H1 (cell line): ENCODE measurements around the gene CEACAM16. TPM values are rescaled to one million over a fixed set of nuclear protein-coding genes. Genes with fewer than 3 reads are reported as not detected.

ENCODE experiments used
- CTCF ChIA-PET: fragments of 300-600 bp; sonication (Branson Sonifier 250); formaldehyde crosslinking; loops from one replicate; lab custom pipeline; 2021; ENCODE audit not compliant: partially characterized antibody; lab: Charles Lee
- POLR2A ChIA-PET: fragments of 300-600 bp; sonication (Branson Sonifier 250); formaldehyde crosslinking; loops from one replicate; lab custom pipeline; 2021; ENCODE audit warnings: inconsistent platforms; ENCODE audit not compliant: partially characterized antibody; lab: Charles Lee
- DNase-seq, 2 experiments: peaks; one replicate each; pipeline versions ENCODE4 v3.0.0 to v3.0.0-alpha.2; 2010 to 2022; ENCODE audit warnings: low spot score in 2 of 2, low read depth in 1 of 2, mixed read lengths in 1 of 2
- FAIRE-seq: peaks from 2 replicates; lab custom pipeline; 2011; peaks lifted over from hg19 to GRCh38; lab: Jason Lieb, UNC
- H2AFZ ChIP-seq: 2 replicates; pipeline ENCODE4 v1.8.1; 2012; ENCODE audit warnings: low read length, inconsistent platforms
- H2AK5ac ChIP-seq: 2 replicates; pipeline ENCODE4 v1.6.1; 2013; ENCODE audit warnings: low read depth, low read length
- H2BK120ac ChIP-seq: replicated peaks from 2 replicates; pipeline ENCODE3; 2013; ENCODE audit warnings: low read depth, low read length, inconsistent platforms
- H2BK12ac ChIP-seq: 2 replicates; pipeline ENCODE4 v1.6.1; 2013; ENCODE audit warnings: low read depth, low read length
- H2BK15ac ChIP-seq: 2 replicates; pipeline ENCODE4 v1.6.1; 2013; ENCODE audit warnings: low read length
- H2BK20ac ChIP-seq: 2 replicates; pipeline ENCODE4 v1.6.1; 2013; ENCODE audit warnings: low read length
- H2BK5ac ChIP-seq: 2 replicates; pipeline ENCODE4 v1.6.1; 2013; ENCODE audit warnings: low read depth, low read length
- H3K14ac ChIP-seq: 2 replicates; pipeline ENCODE4 v1.6.1; 2013; ENCODE audit warnings: inconsistent platforms; ENCODE audit not compliant: insufficient read length
- H3K18ac ChIP-seq: 2 replicates; pipeline ENCODE4 v1.6.1; 2013; ENCODE audit warnings: low read length; ENCODE audit errors: extremely low read depth
- H3K23ac ChIP-seq: 2 replicates; pipeline ENCODE4 v1.6.1; 2013; ENCODE audit warnings: inconsistent platforms; ENCODE audit not compliant: insufficient read length
- H3K23me2 ChIP-seq: 2 replicates; pipeline ENCODE4 v1.6.1; 2013; ENCODE audit warnings: low read depth, low read length
- H3K27ac ChIP-seq: 2 replicates; pipeline ENCODE4 v1.6.1; 2011; ENCODE audit warnings: low read depth, low read length, inconsistent platforms
- H3K27me3 ChIP-seq, 4 experiments: replicated peaks in 1 of 4; 1 replicate in 1 of 4; 2 replicates in 3 of 4; pipeline versions ENCODE4 v1.6.1 to v1.8.1; 2011 to 2013; ENCODE audit warnings: low read length in 3 of 4, mild to moderate bottlenecking in 3 of 4, inconsistent platforms in 2 of 4, mixed read lengths in 2 of 4, moderate library complexity in 1 of 4; ENCODE audit not compliant: control insufficient read depth in 3 of 4, insufficient read depth in 3 of 4; ENCODE audit errors: extremely low read depth in 1 of 4
- H3K36me3 ChIP-seq, 4 experiments: 2 replicates each; pipeline versions ENCODE4 v1.6.1 to v1.8.1; 2011 to 2013; ENCODE audit warnings: mild to moderate bottlenecking in 4 of 4, low read length in 3 of 4, moderate library complexity in 2 of 4, control low read depth in 1 of 4, inconsistent platforms in 1 of 4; ENCODE audit not compliant: insufficient read depth in 4 of 4, control insufficient read depth in 2 of 4
- H3K4ac ChIP-seq: replicated peaks from 2 replicates; pipeline ENCODE3; 2013; ENCODE audit warnings: low read length, low read depth, mixed read lengths, inconsistent platforms; ENCODE audit not compliant: insufficient read length
- H3K4me1 ChIP-seq, 4 experiments: replicated peaks in 1 of 4; 1 replicate in 1 of 4; 2 replicates in 3 of 4; pipeline versions ENCODE4 v1.6.1 to v1.8.1; 2011 to 2013; ENCODE audit warnings: low read length in 3 of 4, inconsistent platforms in 2 of 4, mixed read lengths in 1 of 4; ENCODE audit not compliant: insufficient read depth in 4 of 4, control insufficient read depth in 3 of 4
- H3K4me2 ChIP-seq, 2 experiments: 2 replicates each; pipeline versions ENCODE4 v1.6.1 to v1.8.1; 2011 to 2013; ENCODE audit warnings: low read depth in 2 of 2, low read length in 2 of 2, control low read depth in 1 of 2, inconsistent platforms in 1 of 2, mild to moderate bottlenecking in 1 of 2; ENCODE audit not compliant: insufficient read depth in 1 of 2
- H3K4me3 ChIP-seq, 4 experiments: fragments of 200-600, 300-600 bp in 1 of 4; sonication (generic), shearing (Covaris generic), sonication (Bioruptor Twin) in 1 of 4; 2 replicates each; pipeline versions ENCODE4 v1.5.1 to v1.8.1; 2011 to 2016; ENCODE audit warnings: low read length in 4 of 4, low read depth in 3 of 4, control low read depth in 2 of 4, inconsistent platforms in 2 of 4, mild to moderate bottlenecking in 2 of 4, mixed read lengths in 1 of 4, moderate library complexity in 1 of 4; ENCODE audit not compliant: insufficient read depth in 2 of 4; ENCODE audit errors: extremely low read depth in 1 of 4
- H3K56ac ChIP-seq: replicated peaks from 2 replicates; pipeline ENCODE3; 2013; ENCODE audit warnings: low read depth, mild to moderate bottlenecking, mixed read lengths, low read length, inconsistent platforms; ENCODE audit not compliant: insufficient read length
- H3K79me1 ChIP-seq: 2 replicates; pipeline ENCODE4 v1.6.1; 2013; ENCODE audit warnings: low read depth, low read length, control low read depth
- H3K79me2 ChIP-seq, 2 experiments: 2 replicates each; pipeline versions ENCODE4 v1.6.1 to v1.8.1; 2012 to 2013; ENCODE audit warnings: low read length in 2 of 2, mild to moderate bottlenecking in 2 of 2, inconsistent platforms in 1 of 2; ENCODE audit not compliant: insufficient read depth in 2 of 2, control insufficient read depth in 1 of 2
- H3K9ac ChIP-seq, 4 experiments: replicated peaks in 1 of 4; 1 replicate in 1 of 4; 2 replicates in 3 of 4; pipeline versions ENCODE4 v1.6.1 to v1.8.1; 2011 to 2013; ENCODE audit warnings: low read depth in 3 of 4, low read length in 3 of 4, control low read depth in 2 of 4, mild to moderate bottlenecking in 2 of 4, moderate library complexity in 2 of 4, inconsistent platforms in 1 of 4; ENCODE audit errors: extremely low read depth in 1 of 4
- H3K9me3 ChIP-seq, 2 experiments: 2 replicates each; pipeline versions ENCODE4 v1.6.1 to v1.8.1; 2012 to 2013; ENCODE audit warnings: mild to moderate bottlenecking in 2 of 2, moderate library complexity in 2 of 2, control low read depth in 1 of 2, inconsistent platforms in 1 of 2, low read depth in 1 of 2, low read length in 1 of 2, mixed read lengths in 1 of 2; ENCODE audit not compliant: insufficient read depth in 2 of 2
- H4K20me1 ChIP-seq, 2 experiments: replicated peaks in 1 of 2; 2 replicates each; pipeline versions ENCODE3 to v1.8.1; 2011 to 2013; ENCODE audit warnings: inconsistent platforms in 2 of 2, low read length in 2 of 2, mild to moderate bottlenecking in 1 of 2; ENCODE audit not compliant: insufficient read depth in 2 of 2, control insufficient read depth in 1 of 2
- H4K5ac ChIP-seq: 2 replicates; pipeline ENCODE4 v1.6.1; 2013; ENCODE audit warnings: low read length, low read depth, mixed read lengths, inconsistent platforms; ENCODE audit not compliant: insufficient read length
- H4K8ac ChIP-seq: 2 replicates; pipeline ENCODE4 v1.8.0; 2013; ENCODE audit warnings: mild to moderate bottlenecking, moderate library complexity, low read length, inconsistent platforms; ENCODE audit not compliant: insufficient read depth; ENCODE audit errors: extremely low read depth
- H4K91ac ChIP-seq: replicated peaks from 2 replicates; pipeline ENCODE3; 2013; ENCODE audit warnings: low read length, mixed read lengths, inconsistent platforms; ENCODE audit not compliant: insufficient read length
- BRCA1 ChIP-seq: IDR thresholded peaks from 2 replicates; pipeline ENCODE4 v1.6.1; 2012; ENCODE audit warnings: low read depth, low read length, improper control_type of control experiment
- HDAC6 ChIP-seq: IDR thresholded peaks from one replicate; pipeline ENCODE4 v1.7.1; 2012; ENCODE audit warnings: low read depth, mild to moderate bottlenecking, inconsistent platforms, low read length, moderate library complexity
- RFX5 ChIP-seq: IDR thresholded peaks from 2 replicates; pipeline ENCODE4 v1.6.1; 2011; ENCODE audit warnings: low read depth, low read length, improper control_type of control experiment, borderline replicate concordance
- SAP30 ChIP-seq: fragments of 300-600 bp; sonication (generic); IDR thresholded peaks from 2 replicates; pipeline ENCODE4 v1.7.1; 2012; ENCODE audit warnings: low read length, moderate library complexity, mild to moderate bottlenecking, inconsistent platforms; ENCODE audit not compliant: insufficient read depth, insufficient replicate concordance
- TCF12 ChIP-seq: IDR thresholded peaks from 2 replicates; pipeline ENCODE4 v1.6.1; 2011; ENCODE audit warnings: low read depth, mild to moderate bottlenecking, low read length
- WGBS, 2 experiments: shearing (Covaris generic) in 1 of 2; methylation state at CpG; one replicate each; pipeline versions ENCODE4 v1.1.6 to v1.1.7; 2013 to 2015; ENCODE audit warnings: low lambda C conversion rate in 2 of 2, mixed read lengths in 2 of 2, inconsistent platforms in 1 of 2, low coverage in 1 of 2, missing lambda C conversion rate in 1 of 2; ENCODE audit not compliant: insufficient replicate concordance in 2 of 2, insufficient coverage in 1 of 2, insufficient read length in 1 of 2; ENCODE audit errors: extremely low coverage in 1 of 2, missing lambda C conversion rate in 1 of 2; 5-methylcytosine and 5-hydroxymethylcytosine counted together
- polyA plus RNA-seq, 7 experiments: library from polyadenylated mRNA; depleted of rRNA in 3 of 7; stranded (reverse) in 5 of 7; unstranded in 2 of 7; fragments of >200 nt in 5 of 7; fragments of 200-250 nt in 2 of 7; gene quantifications; 1 replicate in 5 of 7; 2 replicates in 1 of 7; 4 replicates in 1 of 7; pipeline versions ENCODE4 v1.2.1 to v1.2.3, GENCODE V29; 2011 to 2013; ENCODE audit warnings: missing spikeins in 2 of 7, mixed read lengths in 2 of 7
- total RNA-seq: library from RNA; stranded (reverse); fragmentation: NEBNext Ultra II Directional; extraction: Animal tissue kit (Norgen Biotek cat#: 25700); gene quantifications from 2 replicates; pipeline ENCODE4 v1.2.1, GENCODE V29; 2021

Gene CEACAM16
- total and polyA plus RNA-seq, 2 of the 8 experiments (the other 6 are each of a cell fraction or from before 2014, with no cell fraction given) = not detected

DNA sequence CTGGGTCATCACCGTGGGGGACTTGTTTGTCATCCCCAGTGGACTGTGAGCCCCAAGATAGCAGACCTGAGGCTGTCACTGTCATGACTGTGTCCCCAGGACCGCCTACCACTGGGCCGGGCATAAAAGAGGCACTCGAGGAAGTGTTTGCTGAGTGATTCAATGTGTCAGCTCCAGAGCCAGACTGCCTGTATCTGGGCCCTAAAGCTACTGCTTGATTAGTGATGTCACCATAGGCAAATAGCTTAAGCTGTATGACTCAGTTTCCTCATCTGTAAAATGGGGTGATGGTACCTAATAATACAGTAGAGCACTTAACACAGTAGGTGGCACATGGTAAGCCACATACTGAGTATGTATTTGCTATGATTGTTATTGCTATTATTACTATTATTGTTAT lies 38.9 kb upstream of the CEACAM16 start:
- Histone ChIP-seq H3K56ac (no peak overlapping the region), H3K4me2 (no peak overlapping the region), H2BK15ac (no peak overlapping the region), H3K23me2 (no peaks in the 10 kb centered on the region), H3K79me2 (no peaks in the 10 kb centered on the region), H3K9ac (no peak overlapping the region), H3K14ac (no peak overlapping the region), H2BK120ac (no peak overlapping the region), H3K18ac (no peak overlapping the region), H2AFZ (no peak overlapping the region), H3K9me3 (no peaks in the 10 kb centered on the region), H4K5ac (no peak overlapping the region)
- POLR2A ChIA-PET = interaction anchor here (0.6 kb wide), 1 partner anchor 12 kb away, joined by 5 read pairs; no protein-coding TSS in a partner anchor
- no peak for FAIRE-seq
- 96% methylated on average over 4 of the region's 4 CpGs; no CpG with 5 or more reads in 1 of the 2 experiments for WGBS, 2 experiments
- TF ChIP-seq SAP30 (no peak), RFX5 (no peak), HDAC6 (no peak), BRCA1 (no peak), TCF12 (no peak)
- TF ChIP-seq, all 59 proteins: peak for 0
- no peak overlapping the region for H2BK12ac ChIP-seq
- no peak for DNase-seq
- H4K20me1 ChIP-seq = peaks cover 0 to 2% of the 10 kb centered on the region in 2 experiments
- CTCF ChIA-PET = interaction anchor here (0.9 to 13.3 kb wide), 9 partner anchors 12 to 111 kb away, joined by 3 to 126 read pairs (median 4); no protein-coding TSS in a partner anchor
- H3K23ac ChIP-seq = no peak overlapping the region
- H3K27ac ChIP-seq = no peak overlapping the region
- H4K8ac ChIP-seq = no peak overlapping the region
- H3K4ac ChIP-seq = no peak overlapping the region
- H4K91ac ChIP-seq = no peak overlapping the region
- no peak overlapping the region for H3K4me3 ChIP-seq
- H3K4me1 ChIP-seq = peaks cover 0 to 2% (median 0%) of the 10 kb centered on the region in 4 experiments; a peak in 2 of 7 replicates
- H3K36me3 ChIP-seq = peaks cover 12 to 30% (median 19%) of the 10 kb centered on the region in 4 experiments; a peak in 7 of 8 replicates
- H3K79me1 ChIP-seq = no peaks in the 10 kb centered on the region
- no peaks in the 10 kb centered on the region for H3K27me3 ChIP-seq
- no peak overlapping the region for H2BK5ac ChIP-seq
- H2AK5ac ChIP-seq = no peak overlapping the region
- H2BK20ac ChIP-seq = no peak overlapping the region
